ENCODE data around the gene PDE6A. TPM values are rescaled to one million over a fixed set of nuclear protein-coding genes. Genes with fewer than 3 reads are reported as not detected.

Gene PDE6A
- total RNA-seq, 1 donor from 2014 or later: not detected

DNA sequence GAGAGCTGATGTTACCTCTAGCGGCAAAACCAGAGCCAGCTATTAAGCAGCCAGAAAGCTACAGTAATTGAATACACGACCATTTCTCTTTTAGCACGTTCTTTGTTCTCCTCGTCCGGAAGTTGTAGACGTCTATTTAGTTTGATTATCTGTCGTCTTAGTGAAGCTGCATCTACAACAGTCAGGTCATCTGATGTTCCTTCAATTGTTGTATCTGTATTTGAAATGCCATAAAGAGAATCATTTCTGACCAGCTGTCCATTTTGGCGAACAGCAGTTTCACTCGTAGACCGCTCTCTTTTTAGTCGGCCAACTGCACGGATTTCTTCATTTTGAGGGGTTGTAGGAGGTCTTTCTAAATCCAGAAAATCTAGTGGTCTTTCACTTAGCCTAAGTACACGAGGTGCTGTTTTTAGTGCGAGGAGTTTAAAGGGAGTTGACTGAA lies 12.6 kb downstream of the PDE6A start:
- intact Hi-C loops (cut with micrococcal nuclease): no loop called here

DNA sequence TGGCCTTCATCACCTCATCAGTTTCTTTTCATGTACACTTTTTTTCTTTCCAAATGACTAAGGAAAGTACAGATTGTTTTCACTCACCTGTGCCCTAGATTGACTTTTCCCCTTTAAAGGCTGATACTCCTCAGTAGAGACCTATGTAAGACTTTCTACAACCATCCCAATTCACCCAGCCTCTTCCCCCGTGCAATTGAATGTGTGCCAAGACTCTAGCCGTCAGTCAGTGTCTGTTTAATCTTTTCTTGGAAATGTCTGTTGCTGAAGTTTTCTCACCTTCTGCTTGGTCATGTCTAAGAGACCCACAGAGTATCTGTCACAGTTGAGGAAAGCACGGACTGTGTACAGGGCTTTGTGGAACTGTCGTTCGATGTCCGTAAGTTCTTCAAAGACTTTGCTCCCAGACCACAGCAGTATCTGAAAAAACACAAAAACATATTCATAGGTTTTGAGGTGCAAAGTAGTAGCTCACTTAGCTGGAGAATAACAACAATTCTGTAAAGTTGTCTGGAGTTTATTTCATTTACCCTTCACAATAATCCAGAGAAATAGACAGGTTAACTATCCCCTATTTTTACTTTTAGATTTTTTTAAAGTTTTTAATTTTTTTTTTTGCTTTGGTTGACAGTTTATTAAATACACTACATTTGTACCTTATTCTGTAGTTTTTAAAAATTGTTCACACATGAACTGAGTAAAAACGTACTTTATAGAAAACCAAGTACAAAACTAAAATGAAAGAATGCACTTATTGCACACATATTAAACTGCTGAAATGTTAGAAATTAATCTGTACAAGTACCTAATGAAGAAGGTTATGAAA lies 13.6 kb downstream of the PDE6A start:
- intact Hi-C loops (cut with micrococcal nuclease): no loop called here

DNA sequence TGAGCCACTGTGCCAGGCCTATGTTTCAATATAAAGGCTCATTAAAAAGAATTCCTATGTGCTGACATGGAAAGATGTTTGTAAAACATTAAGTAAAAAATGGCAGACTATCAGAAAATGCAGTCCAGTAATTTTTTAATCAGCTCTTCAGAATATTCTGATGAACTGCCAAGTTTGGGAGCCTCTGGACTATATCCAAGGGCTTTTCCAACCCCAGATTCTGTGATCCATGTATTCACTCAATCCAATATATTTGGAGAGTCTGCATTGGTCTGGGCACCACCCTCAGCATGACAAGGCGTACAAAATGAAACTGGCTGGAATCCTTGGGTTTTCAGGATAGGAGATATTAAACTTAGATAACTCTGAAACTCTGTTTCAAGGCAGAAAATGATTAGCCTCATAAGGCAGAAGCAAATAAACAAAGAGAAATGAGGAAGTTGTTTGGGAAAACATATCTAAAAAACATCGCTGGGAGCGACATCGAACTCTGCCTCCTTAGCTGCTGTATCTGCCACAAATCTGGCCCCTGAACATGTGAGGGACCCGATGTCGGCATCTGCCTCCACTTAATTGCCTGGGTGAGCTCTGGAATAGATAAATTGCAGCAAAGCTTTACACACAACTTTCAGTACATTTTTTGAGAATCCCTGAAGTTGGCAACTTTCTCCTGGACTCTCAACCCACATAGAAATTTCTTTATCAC lies 14.4 kb downstream of the PDE6A start:
- intact Hi-C loops (cut with micrococcal nuclease): no loop called here

- intact Hi-C loops (cut with micrococcal nuclease): no loop called here
Observed at GRCh38 chr5:149924486-149924885, 20.1 kb downstream of the PDE6A start.

DNA sequence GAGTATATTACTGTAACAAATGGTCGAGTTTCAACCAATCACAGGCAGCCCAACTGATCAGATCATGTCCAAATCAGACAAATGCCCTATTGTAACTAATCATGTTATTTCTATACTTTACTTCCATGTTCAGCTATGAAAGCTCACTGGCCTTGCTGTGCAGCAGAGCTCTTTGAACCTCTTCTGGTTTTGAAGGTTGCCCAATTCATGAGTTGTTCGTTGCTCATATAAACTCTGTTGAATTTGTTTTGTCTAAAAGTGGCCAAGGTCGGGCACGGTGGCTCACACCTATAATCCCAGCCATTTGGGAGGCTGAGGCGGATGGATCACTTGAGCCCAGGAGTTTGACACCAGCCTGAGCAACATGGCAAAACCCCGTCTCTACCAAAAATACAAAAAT lies 21.6 kb downstream of the PDE6A start:
- intact Hi-C loops (cut with micrococcal nuclease): no loop called here

- intact Hi-C loops (cut with micrococcal nuclease): no loop called here
Observed at GRCh38 chr5:149921597-149921996, 23.0 kb downstream of the PDE6A start.

- intact Hi-C loops (cut with micrococcal nuclease): no loop called here
Observed at GRCh38 chr5:149917073-149917676, 27.4 kb downstream of the PDE6A start.

- intact Hi-C loops (cut with micrococcal nuclease): no loop called here
Observed at GRCh38 chr5:149916334-149917072, 28.1 kb downstream of the PDE6A start.

- intact Hi-C loops (cut with micrococcal nuclease): no loop called here
Observed at GRCh38 chr5:149915392-149916260, 29.0 kb downstream of the PDE6A start.

DNA sequence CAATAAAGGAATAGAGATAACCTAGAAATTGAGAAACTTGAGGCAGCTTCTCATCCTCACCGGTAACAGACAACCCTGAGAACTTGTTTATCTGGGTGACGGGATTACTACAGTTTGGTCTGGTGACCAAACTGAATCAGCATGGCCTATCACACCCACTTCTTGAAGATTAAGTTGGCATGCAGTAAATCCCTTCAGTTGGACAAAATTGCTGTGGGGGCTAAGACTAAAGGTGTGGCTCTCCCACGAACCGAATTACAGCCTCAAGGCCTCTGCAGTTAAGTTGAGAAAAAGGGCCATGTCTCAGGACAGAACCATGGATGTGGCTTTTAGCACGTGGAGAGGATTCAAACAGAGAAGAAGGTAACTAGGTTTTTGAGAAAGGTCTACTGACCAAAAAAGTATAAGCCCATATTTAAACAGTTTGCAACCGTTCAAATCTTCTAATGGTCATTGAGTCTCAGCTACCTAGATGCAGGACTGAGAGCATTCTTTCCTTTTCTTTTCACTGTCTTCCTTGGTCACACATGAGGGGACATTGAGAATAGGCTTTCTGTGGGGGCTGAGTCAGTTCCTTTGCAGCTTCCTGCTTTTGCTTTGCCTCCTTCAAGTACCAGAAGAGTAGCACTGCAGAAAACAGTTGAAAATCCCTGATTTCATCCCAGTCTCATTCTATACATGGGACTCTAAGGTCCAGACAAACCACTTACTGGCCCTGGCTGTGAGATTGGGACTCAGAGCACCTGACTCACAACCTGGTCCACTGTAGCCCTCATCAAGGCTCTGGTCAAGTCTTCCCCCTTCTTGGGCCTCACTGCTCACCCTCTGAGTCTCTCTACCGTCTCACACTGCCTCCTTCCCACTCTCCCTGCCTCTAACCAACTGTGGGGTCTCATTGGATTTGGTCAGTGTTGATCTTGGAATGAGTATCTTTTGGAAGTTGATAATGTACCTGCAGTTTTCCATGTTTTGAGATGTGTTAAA lies 30.9 kb downstream of the PDE6A start:
- intact Hi-C loops (cut with micrococcal nuclease): no loop called here

- intact Hi-C loops (cut with micrococcal nuclease): no loop called here
Observed at GRCh38 chr5:149912226-149912871, 32.2 kb downstream of the PDE6A start.

DNA sequence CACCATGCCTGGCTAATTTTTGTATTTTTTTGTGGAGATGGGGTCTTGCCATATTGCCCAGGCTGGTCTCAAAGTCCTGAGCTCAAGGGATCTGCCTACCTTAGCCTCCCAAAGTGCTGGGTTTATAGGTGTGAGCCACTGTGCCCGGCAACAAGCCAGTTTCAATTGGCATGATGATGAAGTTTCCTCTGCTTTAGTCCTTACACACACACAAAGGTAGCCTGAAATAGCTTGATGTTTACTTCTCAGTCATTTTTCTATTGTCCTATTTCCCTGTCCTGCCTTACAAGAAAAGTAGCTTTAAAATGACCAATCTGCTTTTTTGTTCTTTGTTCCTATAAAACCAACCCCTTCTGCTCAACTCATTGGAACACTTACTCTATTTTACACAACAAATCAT lies 33.6 kb downstream of the PDE6A start:
- intact Hi-C loops (cut with micrococcal nuclease): no loop called here

DNA sequence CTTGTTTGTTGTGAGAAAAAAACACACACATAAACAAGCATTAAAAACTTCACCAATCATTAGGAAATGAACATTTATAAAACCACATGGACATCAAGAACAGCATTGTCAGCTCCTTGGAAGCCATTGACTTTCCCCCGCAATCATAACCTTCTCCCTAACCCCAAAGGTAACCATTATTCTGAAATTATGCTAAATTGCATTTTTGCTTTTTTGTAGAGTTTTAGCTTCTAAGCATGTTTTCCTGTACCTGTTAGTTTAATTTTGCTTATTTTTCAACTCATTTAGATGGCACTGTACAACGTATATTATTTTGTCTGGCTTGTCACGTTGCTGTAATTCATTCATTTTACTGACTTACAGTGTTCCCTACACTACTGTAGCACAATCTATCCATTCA lies 36.8 kb downstream of the PDE6A start:
- intact Hi-C loops (cut with micrococcal nuclease): no loop called here

DNA sequence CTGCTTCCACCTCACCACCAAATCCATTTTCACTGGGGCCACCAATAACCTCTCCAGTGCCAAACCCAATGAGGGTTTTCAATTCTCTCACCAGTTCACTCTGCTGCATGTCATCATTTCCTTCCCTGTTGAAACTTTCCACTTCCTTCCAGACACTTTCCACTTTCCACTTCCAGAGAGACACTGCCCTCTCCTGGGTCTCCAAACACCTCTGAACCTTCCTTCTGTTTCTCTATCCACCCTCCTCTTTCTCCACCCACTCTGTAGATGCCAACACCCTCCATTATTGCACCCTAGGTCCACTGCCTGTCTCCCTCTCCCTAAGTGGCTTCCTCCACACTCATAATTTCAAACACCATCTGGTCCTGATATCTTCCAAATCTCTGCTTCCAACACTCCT lies 39.6 kb downstream of the PDE6A start:
- intact Hi-C loops (cut with micrococcal nuclease): loop anchor here (5.0 kb wide), 1 partner anchor 52 kb away; no protein-coding TSS in a partner anchor

DNA sequence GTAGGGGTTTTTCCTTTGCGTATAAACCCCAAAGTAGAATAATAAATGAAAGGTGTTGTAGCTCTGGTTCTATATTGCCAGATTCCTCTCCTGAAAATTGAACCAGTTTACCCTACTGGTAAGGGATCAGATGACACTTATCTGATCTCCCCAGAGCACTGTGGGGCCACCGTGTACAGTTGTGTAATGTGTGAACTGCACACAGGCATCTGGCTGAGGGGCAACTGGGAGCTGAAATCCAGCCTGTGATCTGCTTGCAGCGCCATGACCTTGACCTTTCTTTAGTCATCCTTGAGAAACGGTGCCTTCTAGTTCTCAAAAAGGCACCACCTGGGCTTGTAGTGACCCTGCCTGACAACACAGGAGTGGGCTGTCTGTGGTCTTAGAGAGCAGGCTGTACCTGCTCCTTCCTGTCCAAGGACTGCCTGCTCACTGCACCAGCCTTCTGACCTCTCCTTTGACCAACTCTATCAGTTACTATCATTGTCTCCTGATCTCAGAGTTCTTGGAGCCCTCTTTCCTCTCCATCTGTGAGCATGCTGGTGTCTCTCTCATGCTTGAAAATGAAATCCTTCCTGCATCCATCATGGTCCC lies 40.2 kb downstream of the PDE6A start:
- intact Hi-C loops (cut with micrococcal nuclease): loop anchor here (5.0 kb wide), 1 partner anchor 53 kb away; no protein-coding TSS in a partner anchor

GRCh38 chr5:149903404-149903803 lies 41.2 kb downstream of the PDE6A start:
- intact Hi-C loops (cut with micrococcal nuclease): loop anchor here (5.0 kb wide), 1 partner anchor 54 kb away; no protein-coding TSS in a partner anchor

GRCh38 chr5:149902177-149902576 lies 42.4 kb downstream of the PDE6A start:
- intact Hi-C loops (cut with micrococcal nuclease): loop anchor here (5.0 kb wide), 1 partner anchor 55 kb away; no protein-coding TSS in a partner anchor

GRCh38 chr5:149901511-149901910 lies 43.1 kb downstream of the PDE6A start:
- intact Hi-C loops (cut with micrococcal nuclease): loop anchor here (5.0 kb wide), 1 partner anchor 56 kb away; no protein-coding TSS in a partner anchor

All from T-helper 2 cell treated with Interferon-gamma antibody and Interleukin-4, amounts not matched to agents 100 ng/mL and 5 ng/mL, for 36 hours (primary cell).